HG02981 (cell line): ENCODE data around the gene NKX6-2.
"Not testable (repeated sequence)": the region's sequence is repeated elsewhere in the genome, so short reads cannot be mapped to it uniquely, and the experiment has no call there.

ENCODE experiments used
- ATAC-seq: cut with Tn5 transposase; IDR thresholded peaks from one replicate; pipeline ENCODE4 v1.9.1; 2021; ENCODE audit warnings: mild to moderate bottlenecking, moderate library complexity; ENCODE audit not compliant: unreplicated experiment

Gene NKX6-2

GRCh38 chr10:132799865-132800264 lies 13.9 kb upstream of the NKX6-2 start:
- no peak for ATAC-seq

GRCh38 chr10:132798876-132799275 lies 12.9 kb upstream of the NKX6-2 start:
- no peak for ATAC-seq

- ATAC-seq = no peak
These were observed 12.5 kb upstream of the NKX6-2 start for GRCh38 chr10:132798403-132798802.

GRCh38 chr10:132797986-132798385 lies 12.0 kb upstream of the NKX6-2 start:
- not testable (repeated sequence) for ATAC-seq

GRCh38 chr10:132796846-132797245 lies 10.9 kb upstream of the NKX6-2 start:
- no peak for ATAC-seq

GRCh38 chr10:132793871-132794849 lies 8.2 kb upstream of the NKX6-2 start:
- no peak for ATAC-seq

GRCh38 chr10:132793213-132793612 lies 7.3 kb upstream of the NKX6-2 start:
- no peak for ATAC-seq

GRCh38 chr10:132792796-132793195 lies 6.8 kb upstream of the NKX6-2 start:
- no peak for ATAC-seq

GRCh38 chr10:132792099-132792498 lies 6.2 kb upstream of the NKX6-2 start:
- ATAC-seq = not testable (repeated sequence)

GRCh38 chr10:132790934-132791829 lies 5.2 kb upstream of the NKX6-2 start:
- no peak for ATAC-seq

- no peak for ATAC-seq
These were observed 4.5 kb upstream of the NKX6-2 start for GRCh38 chr10:132790470-132790869.

GRCh38 chr10:132789659-132790148 lies 3.8 kb upstream of the NKX6-2 start:
- ATAC-seq = no peak

- ATAC-seq = no peak
These were observed 2.9 kb upstream of the NKX6-2 start for GRCh38 chr10:132788831-132789219.

- ATAC-seq = no peak
These were observed 2.4 kb upstream of the NKX6-2 start for GRCh38 chr10:132788180-132788830.

GRCh38 chr10:132787495-132788179 lies 1.7 kb upstream of the NKX6-2 start:
- no peak for ATAC-seq

- no peak for ATAC-seq
These were observed 1.0 kb upstream of the NKX6-2 start for GRCh38 chr10:132786884-132787494.

GRCh38 chr10:132786476-132786883 lies 533 bp upstream of the NKX6-2 start:
- ATAC-seq = no peak

GRCh38 chr10:132784866-132785722 lies 853 bp downstream of the NKX6-2 start:
- ATAC-seq = no peak
